GM23338 (cell line): ENCODE measurements around the gene HOXB3.

Source experiments
- CREB1 ChIP-seq: fragments of 250-450 bp; sonication (Bioruptor Pico); IDR thresholded peaks from 2 replicates; pipeline ENCODE4 v1.5.0; 2020; ENCODE audit warnings: low read depth, mild to moderate bottlenecking, moderate library complexity
- CTCF ChIP-seq, 2 experiments: fragments of 200-600 bp in 1 of 2; sonication (generic) in 1 of 2; conservative IDR thresholded peaks; 2 replicates each; pipeline versions ENCODE4 v1.5.1 to v1.6.1; 2016 to 2017; ENCODE audit warnings: antibody characterized with exemption in 2 of 2, low read depth in 2 of 2, mild to moderate bottlenecking in 2 of 2, moderate library complexity in 1 of 2
- EZH2 ChIP-seq: fragments of 200-600 bp; sonication (generic); IDR thresholded peaks from one replicate; pipeline ENCODE4 v1.8.0; 2017; ENCODE audit warnings: antibody characterized with exemption, mild to moderate bottlenecking, low read depth; ENCODE audit not compliant: unreplicated experiment
- EZH2phosphoT487 ChIP-seq: fragments of 200-600 bp; sonication (generic); IDR thresholded peaks from one replicate; pipeline ENCODE4 v1.8.1; 2018; ENCODE audit warnings: antibody characterized with exemption; ENCODE audit not compliant: unreplicated experiment
- JUNB ChIP-seq: IDR thresholded peaks from one replicate; pipeline ENCODE4 v1.6.1; 2016; ENCODE audit warnings: antibody characterized with exemption; ENCODE audit not compliant: unreplicated experiment
- POLR2AphosphoS5 ChIP-seq: IDR thresholded peaks from 2 replicates; pipeline ENCODE4 v1.6.1; 2016; ENCODE audit warnings: antibody characterized with exemption, low read depth
- REST ChIP-seq: IDR thresholded peaks from one replicate; pipeline ENCODE4 v1.6.1; 2018; ENCODE audit warnings: antibody characterized with exemption; ENCODE audit not compliant: unreplicated experiment

GRCh38 chr17:48547808-48548522 lies 42.1 kb downstream of the HOXB3 start:
- TF ChIP-seq CTCF (conservative IDR thresholded peaks at IDR 0.05; ENCODE audit: low read depth in 2 of 2), result no peak
- TF ChIP-seq POLR2AphosphoS5, result no peak
- TF ChIP-seq JUNB, result no peak
- TF ChIP-seq EZH2phosphoT487, result no peak
- TF ChIP-seq REST, result no peak
- TF ChIP-seq CREB1 (CRISPR knock-in tag), result no peak
- TF ChIP-seq EZH2, result peak; percentile 62
